K562 (cell line): ENCODE measurements around the gene N4BP2. TPM values are rescaled to one million over a fixed set of nuclear protein-coding genes. Genes with fewer than 3 reads are reported as not detected.

Experiments used
- ATAC-seq: fragments of 200-7000 bp; cut with Tn5 transposase; 3 replicates; pipeline ENCODE4 v1.9.1; 2020; ENCODE audit warnings: moderate library complexity
- BruUV-seq: library from RNA; stranded (reverse); fragments of 400-500 nt; replicated peaks from 2 replicates; lab custom pipeline; 2021; lab: Mats Ljungman, UMichigan
- CTCF ChIA-PET: fragments of 300-600 bp; formaldehyde crosslinking; extraction: SDS; loops from one replicate; lab custom pipeline; 2021; ENCODE audit warnings: low intra/inter-chr PET ratio; lab: Yijun Ruan, JAX
- POLR2A ChIA-PET: fragments of 300-600, 350-650 bp; sonication (Branson Sonifier 250); formaldehyde crosslinking; extraction: SDS; loops from one replicate; lab custom pipeline; 2021; ENCODE audit warnings: antibody characterized with exemption, inconsistent platforms; lab: Yijun Ruan, JAX
- DNase-seq, 4 experiments: peaks; one replicate each; pipeline versions ENCODE4 v3.0.0 to v3.0.0-alpha.2; 2011 to 2018; ENCODE audit warnings: low spot score in 3 of 4, mixed read lengths in 3 of 4; ENCODE audit errors: extremely low read depth in 1 of 4
- FAIRE-seq: peaks from 2 replicates; lab custom pipeline; 2011; peaks lifted over from hg19 to GRCh38; lab: Jason Lieb, UNC
- H2AFZ ChIP-seq: 2 replicates; pipeline ENCODE4 v1.6.0; 2011; ENCODE audit warnings: low read depth, low read length, control low read depth, inconsistent platforms
- H3K27ac ChIP-seq: fragments of 200-600 bp; 3 replicates; pipeline ENCODE4 v1.8.0; 2011; ENCODE audit warnings: low read depth, mild to moderate bottlenecking, control low read depth, inconsistent platforms, low read length, moderate library complexity, mixed read lengths; ENCODE audit errors: extremely low read depth
- H3K27me3 ChIP-seq, 2 experiments: fragments of 300-600 bp in 1 of 2; 2 replicates in 1 of 2; 3 replicates in 1 of 2; pipeline versions ENCODE4 v1.6.0 to v1.8.0; 2011; ENCODE audit warnings: inconsistent platforms in 2 of 2, low read length in 2 of 2, mild to moderate bottlenecking in 1 of 2, mixed read lengths in 1 of 2, moderate library complexity in 1 of 2; ENCODE audit not compliant: control insufficient read depth in 2 of 2, insufficient read depth in 2 of 2
- H3K36me3 ChIP-seq: fragments of 300-600 bp; 3 replicates; pipeline ENCODE4 v1.8.0; 2011; ENCODE audit warnings: mild to moderate bottlenecking, low read length, inconsistent platforms; ENCODE audit not compliant: control insufficient read depth, insufficient read depth
- H3K4me1 ChIP-seq, 2 experiments: fragments of 200-600 bp in 1 of 2; replicated peaks in 1 of 2; 2 replicates in 1 of 2; 3 replicates in 1 of 2; pipeline versions ENCODE4 v1.5.1 to v1.8.0; 2011; ENCODE audit warnings: inconsistent platforms in 2 of 2, low read length in 2 of 2, mild to moderate bottlenecking in 1 of 2, mixed read lengths in 1 of 2, moderate library complexity in 1 of 2; ENCODE audit not compliant: control insufficient read depth in 2 of 2, insufficient read depth in 2 of 2
- H3K4me2 ChIP-seq: 2 replicates; pipeline ENCODE4 v1.6.1; 2011; ENCODE audit warnings: low read length, control low read depth, inconsistent platforms, mixed read lengths; ENCODE audit not compliant: insufficient read depth
- H3K4me3 ChIP-seq: fragments of 200-600 bp; sonication (generic), shearing (Covaris generic); 2 replicates; pipeline ENCODE4 v1.5.1; 2016; ENCODE audit warnings: control low read depth, inconsistent platforms
- H3K79me2 ChIP-seq: fragments of 200-600 bp; 3 replicates; pipeline ENCODE4 v1.8.0; 2011; ENCODE audit warnings: low read length, inconsistent platforms; ENCODE audit not compliant: control insufficient read depth, insufficient read depth
- H3K9ac ChIP-seq, 2 experiments: 2 replicates each; pipeline versions ENCODE4 v1.6.0 to v1.6.1; 2011; ENCODE audit warnings: low read depth in 2 of 2, low read length in 2 of 2, control low read depth in 1 of 2, inconsistent platforms in 1 of 2, mild to moderate bottlenecking in 1 of 2, mixed read lengths in 1 of 2; ENCODE audit not compliant: insufficient read depth in 1 of 2
- H3K9me1 ChIP-seq: one replicate; pipeline ENCODE4 v1.6.0; 2011; ENCODE audit warnings: inconsistent platforms, mild to moderate bottlenecking, low read length, moderate library complexity; ENCODE audit not compliant: control insufficient read depth, insufficient read depth
- H3K9me3 ChIP-seq: replicated peaks from 2 replicates; pipeline ENCODE4 v1.5.1; 2011; ENCODE audit warnings: low read depth, low read length, inconsistent platforms; ENCODE audit not compliant: control insufficient read depth, insufficient read depth
- H4K20me1 ChIP-seq: replicated peaks from 2 replicates; pipeline ENCODE4 v1.6.1; 2011; ENCODE audit warnings: low read length, inconsistent platforms, mixed read lengths; ENCODE audit not compliant: control insufficient read depth, insufficient read depth
- ATF7 ChIP-seq: fragments of 450-650 bp; IDR thresholded peaks from 2 replicates; pipeline ENCODE4 v1.7.1; 2014; ENCODE audit warnings: mild to moderate bottlenecking, moderate library complexity
- CSDE1 ChIP-seq, 2 experiments: fragments of 450-650 bp; IDR thresholded peaks; 2 replicates each; pipeline ENCODE4 v1.6.1; 2016; ENCODE audit warnings: mild to moderate bottlenecking in 1 of 2
- HES1 ChIP-seq: fragments of 450-650 bp; IDR thresholded peaks from 2 replicates; pipeline ENCODE4 v1.6.1; 2016; ENCODE audit warnings: low read depth, mild to moderate bottlenecking, moderate library complexity
- KAT7 ChIP-seq: sonication (generic); formaldehyde crosslinking; IDR thresholded peaks from 2 replicates; pipeline ENCODE4 v1.8.0; 2022; ENCODE audit warnings: missing genetic modification reagents, mild to moderate bottlenecking, borderline replicate concordance
- NCOA1 ChIP-seq: fragments of 450-650 bp; IDR thresholded peaks from 2 replicates; pipeline ENCODE4 v1.6.1; 2016; ENCODE audit warnings: low read depth
- NFIC ChIP-seq: fragments of 450-650 bp; IDR thresholded peaks from 2 replicates; pipeline ENCODE4 v1.6.1; 2017; ENCODE audit warnings: mild to moderate bottlenecking, inconsistent platforms
- NFYB ChIP-seq: IDR thresholded peaks from 2 replicates; pipeline ENCODE4 v1.6.1; 2011; ENCODE audit warnings: mild to moderate bottlenecking, moderate library complexity; ENCODE audit not compliant: insufficient read length; ENCODE audit errors: extremely low read depth
- PRPF4 ChIP-seq: fragments of 200-400 bp; formaldehyde crosslinking; IDR thresholded peaks from one replicate; pipeline ENCODE4 v1.6.1; 2017; ENCODE audit warnings: low read length, low read depth, mild to moderate bottlenecking; ENCODE audit not compliant: insufficient read depth, poor library complexity, severe bottlenecking
- YY1 ChIP-seq, 3 experiments: IDR thresholded peaks; 2 replicates each; pipeline ENCODE4 v1.6.1; 2011; ENCODE audit warnings: low read length in 2 of 3, mild to moderate bottlenecking in 2 of 3, moderate library complexity in 2 of 3, borderline replicate concordance in 1 of 3, control low read depth in 1 of 3, low read depth in 1 of 3; ENCODE audit not compliant: insufficient read depth in 3 of 3, insufficient replicate concordance in 2 of 3, control insufficient read depth in 1 of 3, insufficient read length in 1 of 3; ENCODE audit errors: extremely low read depth in 1 of 3
- ZNF316 ChIP-seq: fragments of 450-650 bp; IDR thresholded peaks from 2 replicates; pipeline ENCODE4 v1.6.1; 2016
- ZNF512 ChIP-seq: IDR thresholded peaks from 2 replicates; pipeline ENCODE4 v1.6.1; 2016; ENCODE audit warnings: missing genetic modification characterization, missing compliant biosample characterization
- WGBS: fragments of 100-300 bp; shearing (Covaris generic); methylation state at CpG from one replicate; pipeline ENCODE4 v1.1.6; 2016; ENCODE audit warnings: low coverage, mixed read lengths; ENCODE audit not compliant: insufficient coverage; ENCODE audit errors: missing lambda C conversion rate; 5-methylcytosine and 5-hydroxymethylcytosine counted together
- in situ Hi-C: fragments of 300-500 bp; cut with MboI; formaldehyde crosslinking; loops from 4 replicates; pipeline ENCODE4 v1.15.0; 2018; ENCODE audit warnings: inconsistent platforms, mixed read lengths
- intact Hi-C: fragments of 100-400 bp; cut with micrococcal nuclease; formaldehyde crosslinking; loops from 2 replicates; pipeline ENCODE4 v1.14.2; 2022
- polyA plus RNA-seq, 8 experiments: library from polyadenylated mRNA; depleted of rRNA in 4 of 8; stranded (reverse) in 5 of 8; unstranded in 3 of 8; fragments of >200 nt; fragmentation: Nextera tagmentation in 2 of 8; fragmentation: Illumina TruSeq in 1 of 8; extraction: Ambion mirVana in 2 of 8; extraction: Trizol in 1 of 8; gene quantifications; 2 replicates each; pipeline versions ENCODE4 v1.2.1 to v1.2.3, GENCODE V29; 2011 to 2014; ENCODE audit warnings: inconsistent platforms in 1 of 8, missing spikeins in 1 of 8
- total RNA-seq, 7 experiments: library from RNA; depleted of rRNA in 6 of 7; stranded (reverse); fragments of >200 nt in 6 of 7; fragmentation: Illumina TruSeq in 2 of 7; extraction: Trizol in 2 of 7; gene quantifications; 2 replicates each; pipeline versions ENCODE4 v1.2.1 to v1.2.3, GENCODE V29; 2011 to 2021; ENCODE audit warnings: low replicate concordance in 1 of 7

N4BP2 gene
- total and polyA plus RNA-seq, 9 of the 15 experiments (the other 6 are each of a cell fraction or from before 2014, with no cell fraction given), result 2.7 to 12.6 (median 7.6) TPM

GRCh38 chr4:40132816-40133215, 76.2 kb downstream of the N4BP2 start:
- H3K9me1 ChIP-seq, result no peaks in the 10 kb centered on the region
- in situ Hi-C loops, result no loop called here
- H3K9ac ChIP-seq, result no peak overlapping the region
- no peaks in the 10 kb centered on the region for H3K27me3 ChIP-seq
- H3K4me1 ChIP-seq, result no peaks in the 10 kb centered on the region; a peak in 2 of 5 replicates
- no peak for FAIRE-seq
- no peak for ATAC-seq
- DNase-seq, result no peak
- POLR2A ChIA-PET, result no interaction called here
- CTCF ChIA-PET, result no interaction called here
- no peak overlapping the region for H3K27ac ChIP-seq
- no peaks in the 10 kb centered on the region for H3K79me2 ChIP-seq
- no peaks in the 10 kb centered on the region for H4K20me1 ChIP-seq
- H2AFZ ChIP-seq, result no peak overlapping the region
- no peaks in the 10 kb centered on the region; the same call in 2 of the 3 replicates for H3K36me3 ChIP-seq
- H3K9me3 ChIP-seq, result no peaks in the 10 kb centered on the region
- no peak overlapping the region for H3K4me2 ChIP-seq
- 69% methylated on average over 1 of the region's 1 CpG for WGBS
- TF ChIP-seq ZNF316 (peak; percentile 36; the same call in 1 of the 2 replicates), NFIC (peak; percentile 31; the same call in 1 of the 2 replicates), HES1 (no peak)
- intact Hi-C loops, result no loop called here
- H3K4me3 ChIP-seq, result no peak overlapping the region
- BruUV-seq, result no TSS peak

GRCh38 chr4:40134206-40134917, 77.7 kb downstream of the N4BP2 start:
- H3K4me2 ChIP-seq, result no peak overlapping the region
- no peak overlapping the region for H3K27ac ChIP-seq
- TF ChIP-seq ATF7 (no peak), PRPF4 (no peak), KAT7 (CRISPR knock-in tag) (no peak), ZNF512 (tag) (peak; percentile 60; the same call in 1 of the 2 replicates), NCOA1 (no peak), NFYB (peak; percentile 45), CSDE1 (IDR thresholded peaks at IDR 0.05) (no peak), YY1 (IDR thresholded peaks at IDR 0.05; ENCODE audit: borderline replicate concordance in 1 of 3, control insufficient read depth in 1 of 3, extremely low read depth in 1 of 3, insufficient read depth in 3 of 3, insufficient read length in 1 of 3, insufficient replicate concordance in 2 of 3, low read depth in 1 of 3, low read length in 2 of 3) (peak in 1 of 3 experiments; percentile 19)
- in situ Hi-C loops, result no loop called here
- H3K36me3 ChIP-seq, result no peaks in the 10 kb centered on the region; the same call in 2 of the 3 replicates
- FAIRE-seq (peak; percentile 57), ATAC-seq (peak; percentile 98), DNase-seq (peak; percentile 20 to 74 (median 38))
- 27% methylated on average over 1 of the region's 1 CpG for WGBS
- ChIA-PET POLR2A (interaction anchor here (0.6 to 1.0 kb wide), 4 partner anchors 14 to 104 kb away, joined by 3 to 6 read pairs (median 4); no protein-coding TSS in a partner anchor), CTCF (no interaction called here)
- H3K4me1 ChIP-seq, result no peaks in the 10 kb centered on the region; a peak in 2 of 5 replicates
- H3K4me3 ChIP-seq, result no peak overlapping the region
- H3K9ac ChIP-seq, result no peak overlapping the region
- BruUV-seq, result no TSS peak
- no peaks in the 10 kb centered on the region for H3K79me2 ChIP-seq
- no peaks in the 10 kb centered on the region for H3K27me3 ChIP-seq
- H3K9me3 ChIP-seq, result no peaks in the 10 kb centered on the region
- intact Hi-C loops, result no loop called here
- H3K9me1 ChIP-seq, result no peaks in the 10 kb centered on the region
- H4K20me1 ChIP-seq, result no peaks in the 10 kb centered on the region
- H2AFZ ChIP-seq, result peak overlapping the region; percentile 30
